ENCODE results near the gene SCN1B. TPM values are rescaled to one million over a fixed set of nuclear protein-coding genes. Genes with fewer than 3 reads are reported as not detected.

Gene SCN1B
- total and polyA plus RNA-seq, 7 donors, result 55.6 to 345 (median 248) TPM

DNA sequence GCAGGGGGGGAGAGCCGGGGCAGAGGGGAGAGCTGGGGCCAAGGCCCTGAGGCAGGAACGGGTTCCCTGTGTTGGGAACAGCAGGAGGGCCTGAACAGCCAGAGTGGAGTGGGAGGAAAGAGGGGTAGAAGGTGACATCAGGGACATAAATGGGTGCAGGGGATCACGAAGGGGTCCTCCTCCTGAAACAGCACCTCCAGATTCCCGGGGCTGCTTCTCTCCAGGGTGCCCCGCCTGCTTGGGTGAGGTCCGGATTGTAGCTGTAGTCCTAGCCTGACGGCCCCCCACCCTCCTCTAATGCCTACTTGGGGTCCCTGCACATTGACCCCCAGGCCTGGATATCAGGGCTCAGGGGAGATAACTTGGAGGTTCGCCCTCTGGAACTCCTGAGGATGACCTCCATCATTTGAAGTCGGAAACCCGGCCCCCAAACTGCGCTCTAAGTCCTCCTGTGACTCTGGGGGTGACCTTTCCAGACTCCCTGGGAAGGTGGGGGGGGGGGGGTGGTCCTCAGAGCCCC lies 473 bp upstream of the SCN1B start:
- H3K4me3 ChIP-seq, result peak overlapping the region; percentile 73
- ATAC-seq (peak in 2 of 4 donors; percentile 17 to 18), DNase-seq (no peak)
- intact Hi-C loops (cut with DNase I), result no loop called here
- peaks cover 51% of the 10 kb centered on the region for H3K4me1 ChIP-seq
- H3K36me3 ChIP-seq (ENCODE audit: insufficient read depth in 1 of 2, low read depth in 1 of 2), result peaks cover 2 to 52% of the 10 kb centered on the region in 2 donors
- no peaks in the 10 kb centered on the region for H3K27me3 ChIP-seq (ENCODE audit: insufficient read depth in 3 of 3, low read length in 2 of 3)
- H3K9me3 ChIP-seq, result no peaks in the 10 kb centered on the region
- TF ChIP-seq, protein P1, sequence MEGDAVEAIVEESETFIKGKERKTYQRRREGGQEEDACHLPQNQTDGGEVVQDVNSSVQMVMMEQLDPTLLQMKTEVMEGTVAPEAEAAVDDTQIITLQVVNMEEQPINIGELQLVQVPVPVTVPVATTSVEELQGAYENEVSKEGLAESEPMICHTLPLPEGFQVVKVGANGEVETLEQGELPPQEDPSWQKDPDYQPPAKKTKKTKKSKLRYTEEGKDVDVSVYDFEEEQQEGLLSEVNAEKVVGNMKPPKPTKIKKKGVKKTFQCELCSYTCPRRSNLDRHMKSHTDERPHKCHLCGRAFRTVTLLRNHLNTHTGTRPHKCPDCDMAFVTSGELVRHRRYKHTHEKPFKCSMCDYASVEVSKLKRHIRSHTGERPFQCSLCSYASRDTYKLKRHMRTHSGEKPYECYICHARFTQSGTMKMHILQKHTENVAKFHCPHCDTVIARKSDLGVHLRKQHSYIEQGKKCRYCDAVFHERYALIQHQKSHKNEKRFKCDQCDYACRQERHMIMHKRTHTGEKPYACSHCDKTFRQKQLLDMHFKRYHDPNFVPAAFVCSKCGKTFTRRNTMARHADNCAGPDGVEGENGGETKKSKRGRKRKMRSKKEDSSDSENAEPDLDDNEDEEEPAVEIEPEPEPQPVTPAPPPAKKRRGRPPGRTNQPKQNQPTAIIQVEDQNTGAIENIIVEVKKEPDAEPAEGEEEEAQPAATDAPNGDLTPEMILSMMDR (IDR thresholded peaks at IDR 0.05), result no peak
- WGBS, 3 donors, result 13 to 23% (median 17%) methylated on average over 11 of the region's 11 CpGs
- peak overlapping the region; percentile 81 for H3K27ac ChIP-seq

DNA sequence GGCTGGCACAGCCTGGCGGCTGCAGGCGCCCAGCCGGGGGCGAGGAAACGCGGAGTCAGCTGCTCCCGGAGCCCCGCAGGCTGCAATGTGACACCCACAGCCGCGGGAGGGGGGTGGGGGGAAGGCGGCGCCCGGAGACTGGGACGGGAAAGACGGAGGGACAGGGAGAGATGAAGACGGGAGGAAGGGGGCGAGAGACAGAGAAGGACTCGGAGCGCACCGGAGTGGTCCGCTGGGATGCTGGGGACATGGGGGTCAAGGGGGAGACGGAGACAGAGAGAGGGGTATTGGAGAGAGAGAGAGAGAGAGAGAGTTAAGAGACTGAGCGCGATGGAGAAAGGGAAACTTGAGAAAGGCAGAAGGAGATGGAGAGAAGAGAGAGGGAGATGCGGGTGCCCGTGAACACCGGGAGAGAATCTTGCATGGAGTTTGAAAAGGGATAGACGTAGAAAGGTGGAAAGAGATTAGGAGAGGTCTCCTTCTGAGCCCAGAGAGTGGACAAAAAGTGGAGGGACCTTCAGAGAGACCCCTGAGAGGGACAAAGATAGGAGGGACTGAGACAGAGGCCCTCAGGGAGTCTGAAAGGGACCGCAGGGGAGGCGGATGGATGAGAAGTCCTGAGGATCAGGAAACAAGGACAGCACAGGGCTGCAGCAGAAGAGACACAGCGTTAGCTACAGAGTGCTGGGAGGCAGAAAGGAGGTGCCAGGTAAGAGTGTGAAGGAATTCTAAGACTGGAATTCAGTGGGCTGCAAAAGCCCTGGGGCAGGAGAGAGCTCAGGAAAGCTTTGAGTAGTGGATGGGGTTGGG lies 1.0 kb downstream of the SCN1B start:
- H3K4me1 ChIP-seq, result peaks cover 57% of the 10 kb centered on the region
- peak overlapping the region; percentile 73 for H3K4me3 ChIP-seq
- H3K36me3 ChIP-seq (ENCODE audit: insufficient read depth in 1 of 2, low read depth in 1 of 2), result peaks cover 0 to 49% of the 10 kb centered on the region in 2 donors
- H3K9me3 ChIP-seq, result no peaks in the 10 kb centered on the region
- TF ChIP-seq, protein P1 (IDR thresholded peaks at IDR 0.05), result no peak
- H3K27ac ChIP-seq, result peak overlapping the region; percentile 81
- peak; percentile 78 to 87 for DNase-seq
- no peaks in the 10 kb centered on the region for H3K27me3 ChIP-seq (ENCODE audit: insufficient read depth in 3 of 3, low read length in 2 of 3)
- WGBS, 3 donors, result 2 to 4% (median 4%) methylated on average over 28 to 31 of the region's 31 CpGs
- intact Hi-C loops (cut with DNase I), result no loop called here
- peak; percentile 44 to 67 (median 52) for ATAC-seq

DNA sequence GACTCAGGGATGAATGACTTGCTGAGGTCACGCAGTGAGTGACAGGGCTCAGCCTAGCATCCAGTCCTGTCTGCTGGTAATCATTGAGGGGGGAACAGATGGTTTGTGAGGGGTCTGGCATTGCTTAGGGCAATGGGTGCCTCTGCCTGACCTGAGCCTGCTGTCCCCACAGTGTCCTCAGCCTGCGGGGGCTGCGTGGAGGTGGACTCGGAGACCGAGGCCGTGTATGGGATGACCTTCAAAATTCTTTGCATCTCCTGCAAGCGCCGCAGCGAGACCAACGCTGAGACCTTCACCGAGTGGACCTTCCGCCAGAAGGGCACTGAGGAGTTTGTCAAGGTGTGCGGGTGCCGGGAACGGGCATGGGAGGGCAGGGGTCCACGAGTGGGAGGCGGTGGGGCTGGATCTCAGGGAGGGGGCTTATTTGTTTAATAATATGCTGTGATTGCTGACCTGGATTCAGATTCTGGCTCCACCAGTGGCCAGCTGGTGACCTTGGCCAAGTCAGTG lies 2.1 kb downstream of the SCN1B start:
- 40 to 77% (median 47%) methylated on average over 17 of the region's 17 CpGs for WGBS, 3 donors
- DNase-seq (no peak), ATAC-seq (no peak)
- H3K4me1 ChIP-seq, result peaks cover 66% of the 10 kb centered on the region
- peak overlapping the region; percentile 73 for H3K4me3 ChIP-seq
- peaks cover 0 to 49% of the 10 kb centered on the region in 2 donors for H3K36me3 ChIP-seq (ENCODE audit: insufficient read depth in 1 of 2, low read depth in 1 of 2)
- intact Hi-C loops (cut with DNase I), result no loop called here
- peak overlapping the region; percentile 81 for H3K27ac ChIP-seq
- TF ChIP-seq, protein P1 (IDR thresholded peaks at IDR 0.05), result no peak
- H3K27me3 ChIP-seq (ENCODE audit: insufficient read depth in 3 of 3, low read length in 2 of 3), result no peaks in the 10 kb centered on the region
- no peaks in the 10 kb centered on the region for H3K9me3 ChIP-seq

DNA sequence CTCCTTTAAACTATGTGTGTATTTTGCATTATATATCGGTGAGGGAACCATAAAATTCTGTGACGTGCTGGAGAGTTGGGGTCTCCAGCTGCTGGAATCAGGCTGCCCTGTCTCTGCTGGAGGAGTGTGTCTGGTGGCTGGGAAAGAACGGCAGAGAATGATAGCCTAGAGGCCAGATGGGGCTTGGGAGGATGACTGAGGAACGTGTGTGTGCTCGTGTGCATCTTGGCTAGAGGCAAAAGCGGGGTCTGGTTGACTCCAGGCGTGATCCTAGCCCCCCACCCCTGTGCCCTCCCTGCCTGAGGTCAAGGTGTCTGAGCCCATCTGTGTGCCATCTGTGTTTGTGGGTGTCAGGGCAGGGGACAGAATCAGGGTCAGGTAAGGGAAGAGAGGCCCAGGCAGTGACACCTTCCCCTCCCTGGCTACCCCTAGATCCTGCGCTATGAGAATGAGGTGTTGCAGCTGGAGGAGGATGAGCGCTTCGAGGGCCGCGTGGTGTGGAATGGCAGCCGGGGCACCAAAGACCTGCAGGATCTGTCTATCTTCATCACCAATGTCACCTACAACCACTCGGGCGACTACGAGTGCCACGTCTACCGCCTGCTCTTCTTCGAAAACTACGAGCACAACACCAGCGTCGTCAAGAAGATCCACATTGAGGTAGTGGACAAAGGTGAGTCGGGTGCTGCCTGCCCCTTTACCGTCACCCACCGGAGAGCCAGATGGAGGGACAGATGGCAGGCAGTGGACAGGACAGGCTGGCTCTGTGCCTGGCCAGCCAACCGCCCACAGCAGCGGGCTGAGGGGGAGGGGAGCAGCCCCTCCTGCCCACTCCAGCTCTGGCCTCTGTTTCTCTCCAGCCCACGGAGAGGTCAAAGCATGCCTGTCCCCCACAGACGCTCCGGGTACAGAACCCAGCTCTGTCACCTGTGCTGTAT lies 3.1 kb downstream of the SCN1B start:
- intact Hi-C loops (cut with DNase I), result no loop called here
- Histone ChIP-seq H3K4me1 (peaks cover 67% of the 10 kb centered on the region), H3K27me3 (ENCODE audit: insufficient read depth in 3 of 3, low read length in 2 of 3) (no peaks in the 10 kb centered on the region), H3K27ac (peak overlapping the region; percentile 81), H3K9me3 (no peaks in the 10 kb centered on the region), H3K4me3 (peak overlapping the region; percentile 73), H3K36me3 (ENCODE audit: insufficient read depth in 1 of 2, low read depth in 1 of 2) (peaks cover 0 to 44% of the 10 kb centered on the region in 2 donors)
- ATAC-seq (no peak), DNase-seq (no peak)
- TF ChIP-seq, protein P1 (IDR thresholded peaks at IDR 0.05), result no peak
- WGBS, 3 donors, result 49 to 67% (median 54%) methylated on average over 28 to 30 of the region's 30 CpGs

Measured in psoas muscle (tissue), 8 donors.